ENCODE measurements around the gene CFAP43.

Gene CFAP43

GRCh38 chr10:104123397-104123796, 108.8 kb downstream of the CFAP43 start:
- no peak for DNase-seq

DNA sequence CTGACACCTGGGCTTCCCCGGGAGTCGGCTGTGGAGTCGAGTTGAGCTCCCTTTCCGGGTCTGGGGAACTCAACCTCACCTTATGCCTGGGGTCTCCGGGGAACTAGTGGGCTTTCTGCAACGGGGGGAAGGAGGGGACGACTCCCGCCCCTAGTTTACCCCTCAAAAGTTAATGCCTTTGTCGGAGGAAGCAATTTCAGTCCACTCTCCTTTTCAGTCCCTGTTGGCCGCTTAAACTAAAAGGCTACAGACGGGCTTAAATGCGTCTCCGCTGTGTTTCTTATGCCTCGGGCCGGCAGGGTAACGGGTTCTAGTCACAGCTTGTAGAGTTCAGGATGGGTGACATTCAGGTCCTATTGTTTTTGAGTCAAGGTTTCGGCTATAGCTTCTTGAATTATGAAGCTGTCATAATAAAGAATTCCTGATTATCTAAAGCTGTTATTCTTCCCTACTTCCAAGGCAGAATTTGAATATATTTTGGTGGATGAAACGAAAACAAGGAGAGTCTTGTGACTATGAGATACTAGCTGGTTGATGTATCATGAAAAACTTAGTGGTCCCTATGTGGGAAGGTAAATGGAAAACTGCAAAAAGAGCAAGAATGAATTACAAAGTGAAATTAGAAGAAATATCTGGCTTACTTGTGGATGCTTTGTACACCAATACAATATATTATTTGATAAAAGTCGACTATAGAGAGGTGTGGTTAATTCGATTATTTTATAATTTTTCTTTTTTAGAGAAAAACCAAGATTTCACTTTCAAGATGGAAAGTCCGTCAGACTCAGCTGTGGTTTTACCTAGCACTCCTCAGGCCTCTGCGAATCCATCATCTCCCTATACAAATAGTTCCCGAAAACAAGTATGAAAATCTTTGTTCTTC, 109.7 kb downstream of the CFAP43 start:
- no peak for DNase-seq

DNA sequence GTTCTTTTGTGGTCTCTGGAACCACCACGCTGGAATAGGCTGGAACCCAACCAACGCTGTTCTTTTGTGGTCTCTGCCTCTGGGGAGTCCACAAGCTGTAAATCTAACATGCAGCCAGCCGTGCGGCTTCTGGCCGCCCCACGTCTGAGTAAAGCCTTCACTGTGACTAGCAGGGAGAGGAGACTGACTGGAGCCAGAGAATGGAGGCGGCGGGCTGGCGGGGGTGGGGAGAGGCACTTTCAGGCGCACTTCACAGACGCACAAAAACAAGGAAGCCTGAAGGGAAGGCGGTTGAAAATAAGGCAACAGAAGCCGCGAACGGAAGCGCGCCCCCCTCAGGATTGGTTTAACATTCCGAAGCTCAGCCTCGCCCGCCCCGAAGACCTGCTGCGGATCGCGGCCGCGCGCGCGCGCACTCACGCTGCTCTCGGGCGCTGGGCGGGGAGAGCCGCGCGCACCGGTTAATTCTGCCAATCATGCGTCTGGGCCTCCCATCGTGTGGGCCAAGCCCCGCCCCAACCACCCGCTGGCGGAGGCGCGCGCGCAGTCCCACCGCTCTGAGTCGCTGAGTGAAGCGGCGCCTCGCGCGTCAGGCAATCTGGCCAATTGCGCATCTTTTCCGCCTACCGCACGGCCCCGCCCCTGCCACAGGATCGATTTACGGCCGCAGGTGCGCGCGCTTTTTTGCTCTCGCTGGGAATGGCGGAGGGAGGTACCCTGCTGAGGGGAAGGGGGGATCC, 110.5 kb downstream of the CFAP43 start, which contains the start of gene SFR1:
Gene SFR1 (plus strand): TSS at position 687 of the 740 bp plus-strand sequence. CDS start 13 bp downstream, at position 700.
- DNase-seq = peak; percentile 99

GRCh38 chr10:104120903-104121484, 111.2 kb downstream of the CFAP43 start:
- peak; percentile 75 for DNase-seq

DNA sequence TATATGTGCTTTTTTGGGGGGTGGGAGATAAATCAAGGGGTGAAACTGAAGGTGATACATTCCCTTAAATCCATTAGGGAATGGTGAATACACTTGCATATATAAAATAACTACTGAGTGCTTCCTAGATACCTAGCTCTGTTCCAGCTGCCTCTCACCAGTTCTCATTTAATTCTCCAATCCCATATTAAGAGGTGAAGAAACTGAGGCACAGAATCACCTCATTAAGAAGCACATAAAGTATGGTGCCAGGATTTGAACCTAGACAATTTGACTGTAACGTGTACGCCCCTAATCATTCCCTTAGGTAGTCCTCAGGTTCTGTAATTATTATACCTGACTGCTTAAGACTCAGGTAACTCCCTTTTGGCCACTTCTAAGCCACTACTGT, 111.7 kb downstream of the CFAP43 start:
- no peak for DNase-seq

- no peak for DNase-seq
Observed at GRCh38 chr10:104119996-104120395, 112.2 kb downstream of the CFAP43 start.

GRCh38 chr10:104117839-104118323, 114.3 kb downstream of the CFAP43 start:
- no peak for DNase-seq

GRCh38 chr10:104113376-104113956, 118.7 kb downstream of the CFAP43 start:
- no peak for DNase-seq

GRCh38 chr10:104109908-104110662, 122.1 kb downstream of the CFAP43 start:
- DNase-seq = no peak

GRCh38 chr10:104104926-104105325, 127.2 kb downstream of the CFAP43 start:
- no peak for DNase-seq

GRCh38 chr10:104104418-104104817, 127.7 kb downstream of the CFAP43 start:
- no peak for DNase-seq

- DNase-seq = no peak
Observed at GRCh38 chr10:104103956-104104355, 128.2 kb downstream of the CFAP43 start.

DNA sequence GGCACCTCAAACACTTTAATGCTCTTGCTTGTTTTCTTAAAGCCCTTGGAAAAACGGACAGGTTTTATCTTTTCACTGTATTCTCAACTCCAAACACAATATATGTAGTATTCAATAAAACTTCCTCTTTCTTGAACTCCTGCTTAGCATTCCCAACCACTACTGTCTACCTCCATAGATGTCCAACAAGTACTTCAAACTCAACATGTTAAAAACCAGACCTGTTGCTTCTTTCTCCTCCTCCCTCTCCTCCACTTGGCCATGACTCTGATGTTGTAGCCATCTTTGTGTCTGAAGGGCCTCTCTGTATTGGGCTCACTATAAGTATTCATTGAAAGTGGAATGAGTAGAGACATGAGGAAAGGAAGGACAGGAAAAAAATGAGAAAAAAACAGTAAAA, 130.3 kb downstream of the CFAP43 start:
- DNase-seq = no peak

DNA sequence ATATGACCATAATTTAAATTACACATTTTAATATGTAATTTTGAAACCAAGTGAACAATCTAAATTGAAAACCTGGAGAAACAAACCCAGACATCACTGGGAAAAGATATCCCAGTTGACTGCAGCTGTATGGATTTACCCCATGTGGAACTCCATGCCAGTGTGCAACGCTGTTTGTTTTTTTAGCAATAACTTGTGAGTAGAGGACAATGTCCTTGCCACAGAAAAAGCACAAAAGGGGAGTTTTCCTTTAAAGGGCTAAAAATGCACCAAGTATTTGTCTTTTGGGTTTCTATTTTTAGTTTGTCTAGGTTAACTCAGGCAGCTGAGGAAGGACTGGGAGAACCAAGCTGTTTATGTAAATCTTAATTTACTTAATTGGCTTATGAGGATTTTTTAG, 131.4 kb downstream of the CFAP43 start:
- DNase-seq = no peak

DNA sequence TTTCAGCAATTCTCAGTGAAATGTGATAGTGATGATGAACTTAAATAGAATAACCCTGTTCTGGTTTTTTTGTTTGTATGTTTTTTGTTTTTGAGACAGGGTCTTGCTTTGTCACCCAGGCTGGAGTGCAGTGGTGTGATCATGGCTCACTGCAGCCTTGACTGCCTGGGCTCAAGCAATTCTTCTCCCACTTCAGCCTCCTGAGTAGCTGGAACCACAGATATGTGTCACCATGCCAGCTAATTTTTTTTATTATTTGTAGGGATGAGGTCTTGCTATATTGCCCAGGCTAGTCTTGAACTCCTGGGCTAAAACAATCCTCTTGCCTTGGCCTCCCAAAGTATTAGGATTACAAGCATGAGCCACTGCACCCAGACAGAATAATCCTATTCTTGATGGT, 132.2 kb downstream of the CFAP43 start:
- no peak for DNase-seq

GRCh38 chr10:104099269-104099668, 132.9 kb downstream of the CFAP43 start:
- no peak for DNase-seq

- DNase-seq = no peak
Observed at GRCh38 chr10:104098358-104098925, 133.7 kb downstream of the CFAP43 start.

DNA sequence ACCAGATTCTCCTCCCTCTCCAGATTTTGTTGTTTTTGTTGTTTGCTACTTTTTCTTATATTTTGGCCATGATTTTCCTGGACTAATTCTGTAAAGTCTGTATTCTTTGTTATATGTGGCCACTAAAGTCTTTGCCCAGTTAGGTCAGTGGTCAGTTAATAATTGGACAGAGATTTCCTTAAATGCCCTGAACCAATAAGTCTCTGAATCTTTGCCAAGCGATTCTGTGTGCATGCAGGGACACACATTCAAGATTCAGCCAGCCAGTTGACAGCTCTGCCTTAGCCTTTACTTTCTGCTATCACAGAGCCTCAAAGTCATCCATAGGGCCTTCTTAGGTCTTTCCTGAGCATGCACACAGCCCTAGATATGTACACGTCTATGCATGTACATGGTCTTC, 135.5 kb downstream of the CFAP43 start:
- no peak for DNase-seq

DNA sequence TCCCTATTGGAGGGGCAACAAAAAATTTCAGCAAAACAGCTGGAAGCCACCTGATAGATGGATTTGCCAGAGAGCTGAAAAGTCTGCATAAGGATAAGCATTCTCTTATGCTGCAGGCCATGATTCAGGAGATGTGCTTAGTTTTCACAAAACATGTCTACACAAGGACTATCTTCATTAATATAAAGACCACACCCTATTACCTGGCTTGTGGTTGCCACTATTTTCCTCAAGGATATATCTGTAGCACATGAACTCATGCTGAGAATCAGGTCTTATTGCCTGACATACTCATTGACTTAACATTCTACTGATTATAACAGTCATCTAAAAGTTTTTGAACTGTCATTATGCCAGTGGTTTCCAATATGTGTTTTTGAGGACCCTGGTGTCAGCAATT, 139.4 kb downstream of the CFAP43 start:
- no peak for DNase-seq

- DNase-seq = no peak
Observed at GRCh38 chr10:104090611-104091010, 141.6 kb downstream of the CFAP43 start.

DNA sequence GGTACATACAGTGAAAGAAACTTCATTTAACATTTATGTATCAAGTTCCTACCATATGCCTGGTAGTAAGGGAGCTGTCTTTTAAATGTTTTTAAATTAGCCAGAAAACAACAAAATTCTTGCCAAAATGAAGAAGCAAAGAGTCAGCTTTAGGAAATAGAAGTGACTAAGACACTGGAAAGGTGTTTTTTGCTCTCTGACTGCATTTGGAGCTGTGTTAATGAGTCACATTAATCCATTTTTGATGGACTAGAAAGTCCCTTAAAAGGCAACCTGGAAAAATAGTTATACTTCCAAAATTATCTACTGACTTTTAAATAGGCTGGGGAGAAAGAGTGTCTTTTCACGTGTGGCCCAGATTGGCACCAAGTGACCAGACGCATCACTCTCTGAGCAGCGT, 142.5 kb downstream of the CFAP43 start:
- no peak for DNase-seq

DNA sequence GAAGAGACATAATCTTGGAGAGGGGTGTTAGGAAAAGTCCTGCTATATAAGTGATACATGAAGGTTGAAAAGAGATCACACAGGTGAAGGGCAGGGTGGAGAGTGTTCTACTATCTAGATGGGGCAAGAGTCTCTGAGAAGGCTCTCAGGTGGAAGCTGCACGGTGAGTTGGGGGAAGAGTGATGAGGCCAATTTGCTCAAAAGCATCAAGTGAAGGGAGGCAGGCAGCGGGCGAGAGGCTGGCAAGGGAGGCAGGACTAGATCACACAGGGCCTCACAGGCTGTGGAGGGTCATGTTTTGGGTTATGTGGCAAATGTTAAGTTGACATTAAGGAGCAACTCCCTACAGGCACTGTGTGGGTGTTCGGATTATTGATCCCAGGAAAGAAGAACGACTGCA, 143.9 kb downstream of the CFAP43 start:
- no peak for DNase-seq
